ENCODE measurements around the gene HTR2C.
"Not testable (repeated sequence)": the region's sequence is repeated elsewhere in the genome, so short reads cannot be mapped to it uniquely, and the experiment has no call there.

HTR2C gene

DNA sequence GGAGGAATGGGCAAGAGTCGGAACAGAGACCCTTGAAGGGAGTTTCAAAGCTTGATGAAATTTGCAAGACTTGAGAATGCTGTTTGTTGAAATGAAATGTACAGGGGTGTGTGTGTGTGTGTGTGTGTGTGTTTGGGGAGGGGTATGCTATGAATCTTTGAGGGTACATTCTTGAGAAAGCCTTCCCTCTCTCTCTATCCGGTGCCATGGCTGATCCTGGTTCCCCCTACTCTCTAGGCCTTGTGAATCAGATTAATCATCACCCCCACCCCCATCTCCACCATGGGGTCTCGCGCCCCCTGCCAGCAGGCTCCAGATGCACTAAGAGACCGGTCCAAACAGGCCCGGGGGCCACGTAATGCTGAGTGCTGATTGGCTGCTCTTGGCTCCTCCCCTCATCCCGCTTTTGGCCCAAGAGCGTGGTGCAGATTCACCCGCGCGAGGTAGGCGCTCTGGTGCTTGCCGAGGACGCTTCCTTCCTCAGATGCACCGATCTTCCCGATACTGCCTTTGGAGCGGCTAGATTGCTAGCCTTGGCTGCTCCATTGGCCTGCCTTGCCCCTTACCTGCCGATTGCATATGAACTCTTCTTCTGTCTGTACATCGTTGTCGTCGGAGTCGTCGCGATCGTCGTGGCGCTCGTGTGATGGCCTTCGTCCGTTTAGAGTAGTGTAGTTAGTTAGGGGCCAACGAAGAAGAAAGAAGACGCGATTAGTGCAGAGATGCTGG, at the start of gene HTR2C:
HTR2C (plus strand) TSS at position 441 of the 729 bp plus-strand sequence. CDS start 142,851 bp downstream, outside the sequence.
- no peak for DNase-seq

DNA sequence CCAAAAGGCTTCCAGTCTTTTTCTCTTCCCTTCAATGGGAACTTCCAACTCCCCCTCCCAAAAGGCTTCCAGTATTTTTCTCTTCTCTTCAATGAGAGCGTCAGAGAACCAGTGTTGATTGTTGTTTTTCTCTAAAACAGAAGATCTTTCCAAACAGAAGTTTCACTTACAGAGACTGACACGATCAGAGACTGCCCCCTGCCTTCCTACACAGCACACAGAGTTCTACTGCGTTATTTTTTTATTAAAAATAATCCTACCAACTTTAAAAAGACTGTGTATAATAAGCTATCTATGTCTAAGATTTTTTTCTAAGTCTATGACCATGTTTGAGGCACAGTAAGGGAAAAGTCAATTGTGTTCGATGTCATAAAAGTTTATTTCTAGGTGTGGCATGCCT, 3.5 kb upstream of the HTR2C start:
- DNase-seq = no peak

DNA sequence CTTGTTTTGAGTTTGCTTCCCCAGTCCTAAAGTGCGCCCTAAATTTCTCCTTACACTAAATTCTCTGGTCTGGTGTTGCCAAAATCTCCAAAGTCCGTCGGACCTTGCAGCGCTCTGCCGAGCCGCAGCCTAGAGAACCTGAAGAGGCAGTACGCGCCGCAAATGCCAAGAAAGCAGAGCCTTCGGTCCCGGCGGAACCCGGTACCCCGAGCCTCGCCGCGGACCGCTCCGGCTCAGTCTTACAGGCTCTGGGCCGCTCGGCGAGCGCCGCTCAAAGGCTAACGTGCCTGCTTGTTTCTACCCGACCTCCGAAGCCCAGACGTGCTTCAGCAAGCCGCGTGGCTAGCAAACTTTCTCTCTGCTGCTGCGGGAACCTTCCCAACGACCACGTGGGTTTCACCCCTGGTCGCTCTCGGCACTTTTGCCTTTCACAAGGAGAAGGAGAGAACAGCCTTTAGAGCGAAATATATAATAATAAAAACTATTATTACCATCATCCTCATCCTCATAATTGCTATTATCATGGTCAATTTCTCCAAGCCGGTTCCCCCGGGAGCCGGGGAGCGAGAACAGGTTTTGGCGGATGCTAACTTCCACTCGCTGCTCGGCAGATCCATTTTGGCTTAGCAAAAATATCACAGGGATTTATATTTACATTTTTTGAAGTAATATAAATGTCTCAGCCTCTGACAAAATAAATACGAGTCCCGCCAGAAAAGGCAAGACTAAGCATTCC, 2.2 kb upstream of the HTR2C start:
- no peak for DNase-seq

DNA sequence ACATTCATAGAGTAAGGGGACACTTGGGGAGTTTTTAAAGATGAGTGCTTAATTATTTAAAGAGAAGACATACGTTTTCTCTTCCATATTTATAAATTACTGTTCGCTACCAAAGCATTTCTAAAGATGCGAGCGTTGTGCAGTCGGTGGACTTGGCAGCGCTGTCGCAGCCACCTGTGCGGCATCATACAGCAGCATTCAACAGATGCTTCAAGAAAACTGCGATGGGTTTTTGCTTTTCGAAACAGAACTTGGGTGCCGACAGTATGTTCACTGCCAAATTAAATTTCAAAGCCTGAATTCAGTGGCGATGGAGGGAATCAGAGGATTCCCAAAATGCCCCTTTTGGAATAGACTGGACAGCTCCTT, 1.6 kb upstream of the HTR2C start:
- DNase-seq = no peak

DNA sequence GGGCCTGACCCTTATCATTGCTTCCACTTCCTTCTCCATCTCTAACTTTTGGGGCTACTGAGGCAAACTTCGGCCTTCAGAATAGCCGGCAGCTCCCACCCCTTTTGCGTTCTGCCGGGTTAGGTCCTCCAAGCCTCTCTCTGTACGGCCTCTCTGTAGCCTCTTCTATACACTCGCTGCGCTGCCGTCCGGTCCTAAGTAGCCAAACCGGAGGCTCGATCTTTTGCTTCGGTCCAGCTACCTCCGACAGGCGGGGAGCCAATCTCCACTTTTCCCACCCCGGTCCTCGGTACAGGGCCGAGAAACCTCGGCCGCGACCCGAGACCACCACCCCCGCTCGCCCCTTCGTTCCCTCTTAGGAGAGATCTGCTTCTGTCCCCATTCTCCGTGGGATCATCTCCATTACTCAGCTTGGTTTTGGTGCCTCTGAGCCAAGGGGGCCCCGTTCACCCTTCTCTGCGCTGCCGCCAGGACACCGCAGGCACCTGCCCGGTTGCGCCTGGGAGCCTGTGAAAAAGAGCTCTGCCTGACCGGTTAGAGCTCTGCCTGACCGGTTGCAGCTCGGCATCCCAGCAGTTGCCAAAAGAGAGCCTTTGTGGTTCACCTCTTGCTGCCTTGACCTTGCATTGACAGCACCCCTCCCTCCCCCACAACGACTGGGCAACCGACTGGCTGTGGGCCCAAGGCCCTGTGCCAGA, 1.0 kb upstream of the HTR2C start:
- no peak for DNase-seq

DNA sequence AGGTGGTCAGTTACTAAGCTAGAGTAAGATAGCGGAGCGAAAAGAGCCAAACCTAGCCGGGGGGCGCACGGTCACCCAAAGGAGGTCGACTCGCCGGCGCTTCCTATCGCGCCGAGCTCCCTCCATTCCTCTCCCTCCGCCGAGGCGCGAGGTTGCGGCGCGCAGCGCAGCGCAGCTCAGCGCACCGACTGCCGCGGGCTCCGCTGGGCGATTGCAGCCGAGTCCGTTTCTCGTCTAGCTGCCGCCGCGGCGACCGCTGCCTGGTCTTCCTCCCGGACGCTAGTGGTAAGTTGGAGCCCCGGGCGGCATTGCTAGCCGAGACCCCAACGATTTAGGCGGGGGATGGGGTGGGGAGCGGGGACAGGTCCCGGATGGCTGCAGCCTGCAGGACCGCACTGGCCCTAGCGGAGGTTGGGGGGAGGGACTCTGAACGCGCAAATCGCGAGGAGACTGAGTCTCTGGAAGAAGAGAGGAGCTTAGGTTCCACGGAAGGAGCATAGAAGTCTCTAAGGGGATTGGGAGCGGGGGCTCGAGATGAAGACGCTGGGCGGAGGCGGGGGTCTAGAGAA, 573 bp downstream of the HTR2C start:
- DNase-seq = no peak

DNA sequence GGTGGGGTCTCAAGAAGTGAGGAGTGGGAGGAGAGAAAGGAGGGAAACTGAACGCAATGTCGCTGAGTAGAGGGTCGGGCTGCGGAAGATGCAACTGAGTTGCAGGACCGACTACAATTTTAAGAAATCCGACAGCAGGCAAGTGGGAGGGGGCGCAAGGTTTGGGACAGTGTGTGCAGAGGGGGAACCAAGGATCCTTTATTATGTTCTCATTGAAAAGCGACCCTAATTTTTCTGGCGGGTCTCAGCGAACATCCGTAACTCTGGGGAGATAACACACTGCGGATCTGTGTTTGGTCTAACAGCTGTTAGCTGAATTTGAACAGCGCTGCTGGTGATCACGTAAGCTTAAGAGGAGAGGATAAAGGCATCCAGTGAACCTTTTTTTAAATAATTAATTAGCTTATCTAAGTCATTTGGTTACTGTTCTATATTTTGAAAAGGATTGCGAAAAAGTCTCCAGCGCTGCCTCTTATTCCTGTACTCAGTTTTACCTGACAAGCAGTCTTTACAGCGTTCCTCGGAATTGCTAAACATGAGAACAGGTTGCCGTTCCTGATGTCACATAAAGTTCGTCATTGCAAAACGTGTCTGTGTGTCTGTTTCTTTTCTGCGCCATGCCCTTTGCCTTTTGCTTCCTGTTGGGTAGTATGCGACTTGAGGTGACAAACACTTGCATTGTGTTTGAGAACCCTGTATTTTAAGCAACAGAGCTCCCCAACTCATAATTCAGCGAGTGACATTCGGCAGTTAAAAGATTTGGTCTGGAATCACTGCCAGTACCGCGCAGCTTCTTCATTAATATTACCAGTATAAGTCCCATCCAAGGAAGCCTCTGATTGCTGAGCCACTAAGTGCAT, 1.3 kb downstream of the HTR2C start:
- DNase-seq = no peak

DNA sequence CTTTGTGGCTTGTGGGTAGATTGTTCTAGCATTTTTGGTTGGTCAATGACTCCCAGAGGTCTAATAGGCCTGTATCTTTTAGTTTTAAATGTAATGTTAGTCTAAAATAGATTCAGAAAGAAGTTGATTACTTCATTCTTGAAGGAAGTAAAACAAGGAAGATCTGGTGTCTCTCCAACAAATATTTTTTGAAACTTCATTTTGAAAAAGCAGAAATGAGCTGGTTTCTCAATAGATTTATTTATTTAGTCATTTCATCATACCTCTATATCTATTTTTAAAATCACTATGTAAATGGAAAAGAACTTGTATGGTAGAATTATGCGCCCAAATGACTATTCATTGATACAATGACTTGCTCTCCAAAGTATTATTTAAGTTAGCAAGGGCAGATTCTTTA, 7.2 kb downstream of the HTR2C start:
- DNase-seq = no peak

DNA sequence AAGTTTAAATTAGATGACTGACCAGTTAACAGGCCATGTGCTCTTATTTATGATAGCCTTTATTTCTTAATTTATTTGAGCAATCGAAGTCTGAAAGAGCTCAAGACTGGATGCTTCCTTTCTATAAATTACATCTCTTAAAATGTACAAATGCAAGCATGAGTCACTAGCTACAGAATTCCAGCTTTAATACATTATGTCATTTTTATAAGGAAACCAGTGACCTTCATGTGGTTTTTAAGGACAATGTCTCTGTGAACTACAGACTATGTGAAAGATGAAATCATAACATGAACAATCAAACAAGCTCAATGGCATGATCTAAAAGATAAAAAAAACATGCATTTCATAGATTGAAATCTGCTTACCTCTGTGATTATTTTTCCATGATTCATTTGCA, 15.4 kb downstream of the HTR2C start:
- DNase-seq = no peak

DNA sequence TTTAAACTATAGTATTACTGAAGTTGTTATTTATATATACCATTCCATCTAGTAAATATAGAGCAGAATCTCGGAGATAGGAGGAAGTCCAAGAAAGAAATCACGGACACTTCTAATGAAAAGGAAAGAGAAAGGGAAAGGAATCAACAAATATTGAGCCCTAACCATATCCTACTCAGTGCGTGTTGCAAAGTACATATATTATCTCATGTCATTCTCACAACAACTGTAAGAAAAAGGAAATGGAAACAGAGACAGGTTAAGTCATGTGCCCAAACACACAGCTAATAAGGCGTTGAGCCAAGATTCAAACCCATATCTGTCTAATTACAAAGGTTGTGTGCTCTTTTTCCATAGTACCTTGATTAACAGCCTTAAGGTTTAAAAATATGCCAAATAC, 16.0 kb downstream of the HTR2C start:
- no peak for DNase-seq

DNA sequence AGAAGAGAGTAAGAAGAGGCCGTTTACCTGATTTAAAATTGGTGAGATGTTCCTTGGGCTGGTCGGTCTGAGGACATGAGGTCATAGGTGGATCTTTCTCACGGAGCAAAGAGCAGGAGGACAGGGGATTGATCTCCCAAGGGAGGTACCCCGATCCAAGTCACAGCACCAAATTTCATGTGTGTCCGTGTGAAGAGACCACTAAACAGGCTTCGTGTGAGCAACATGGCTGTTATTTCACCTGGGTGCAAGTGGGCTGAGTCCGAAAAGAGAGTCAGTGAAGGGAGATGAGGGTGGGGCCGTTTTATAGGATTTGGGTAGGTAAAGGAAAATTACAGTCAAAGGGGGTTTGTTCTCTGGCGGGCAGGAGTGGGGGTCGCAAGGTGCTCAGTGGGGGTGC, 22.7 kb downstream of the HTR2C start:
- not testable (repeated sequence) for DNase-seq

DNA sequence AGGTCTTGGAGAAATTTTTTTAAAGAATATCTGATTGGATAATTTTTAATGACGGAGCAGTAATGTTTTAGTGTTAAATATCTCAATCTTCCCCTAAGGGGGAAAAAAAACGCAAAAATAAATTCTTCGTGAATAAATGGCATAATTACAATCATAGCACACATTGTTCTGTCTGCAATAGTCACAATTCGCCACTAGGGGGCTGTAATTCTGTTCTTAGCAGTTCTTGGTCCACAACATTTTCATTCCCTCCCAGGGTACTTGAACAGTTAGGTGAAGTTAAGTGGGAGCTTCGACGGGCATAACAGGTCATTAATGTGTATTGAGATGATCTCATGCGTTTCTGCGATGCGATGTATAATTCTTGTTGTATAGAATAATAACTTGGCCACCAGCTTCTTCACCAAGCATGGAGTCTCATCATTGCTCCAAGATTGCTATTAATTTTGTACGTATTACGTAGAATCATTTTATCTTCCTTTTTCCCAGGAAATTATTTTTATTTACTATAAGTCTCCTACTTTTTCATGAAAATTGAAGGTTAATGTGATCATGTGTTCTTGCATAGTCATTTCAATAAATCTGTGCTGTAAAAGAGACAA, 27.2 kb downstream of the HTR2C start:
- peak; percentile 34 for DNase-seq

DNA sequence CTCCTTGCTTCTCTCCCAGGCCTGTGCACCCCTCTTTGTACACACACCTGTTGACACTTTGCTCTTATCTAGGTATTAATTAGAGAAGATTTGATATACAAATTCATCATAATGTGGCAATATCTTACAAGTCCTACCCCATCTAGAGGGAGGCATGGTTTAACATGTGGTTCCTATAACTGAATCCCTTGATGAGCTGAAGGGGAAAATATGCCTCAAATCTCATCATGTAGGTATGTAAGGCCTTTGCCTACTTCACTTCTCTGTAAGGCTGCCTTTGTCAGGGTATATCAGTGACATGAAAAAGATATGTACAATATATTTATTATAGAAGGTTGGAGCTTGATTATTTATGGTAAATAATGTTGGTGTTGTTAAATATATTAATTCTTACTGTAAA, 31.9 kb downstream of the HTR2C start:
- DNase-seq = no peak

DNA sequence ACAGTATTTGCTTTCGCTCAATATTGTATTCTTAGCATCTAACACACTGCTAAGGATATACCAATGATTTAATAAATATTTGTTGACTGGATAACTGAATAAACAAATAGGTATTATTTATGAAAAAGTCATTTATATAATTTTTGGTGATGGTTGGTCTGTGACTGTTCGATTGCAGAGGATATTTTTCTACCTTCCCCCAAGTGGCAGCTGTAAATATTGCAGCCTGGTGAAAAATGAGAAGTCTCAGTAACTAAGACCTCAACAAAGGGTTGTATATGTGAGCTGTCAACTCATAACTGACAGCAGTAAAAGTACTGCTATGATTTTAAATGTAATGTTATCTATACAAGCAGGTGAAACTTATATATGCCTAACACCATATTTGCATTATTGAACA, 36.0 kb downstream of the HTR2C start:
- DNase-seq = no peak

DNA sequence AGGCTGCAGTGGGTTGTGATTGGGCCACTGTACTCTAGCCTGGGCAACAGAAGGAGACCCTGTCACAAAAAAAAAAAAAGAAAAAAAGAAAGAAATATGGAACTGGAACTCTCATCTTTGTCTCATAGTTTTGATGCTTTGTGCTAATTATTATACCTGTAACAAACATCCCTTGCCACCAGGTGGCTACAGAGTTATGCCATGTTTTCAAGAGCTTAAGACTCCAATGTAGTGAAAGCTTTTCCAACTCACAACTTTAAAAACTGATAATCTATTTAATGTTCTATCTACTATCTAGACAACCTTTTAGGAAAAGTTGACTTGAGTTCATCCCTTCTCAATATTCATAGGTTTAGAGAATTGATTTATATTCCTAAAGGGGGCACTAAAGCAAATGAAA, 42.4 kb downstream of the HTR2C start:
- peak; percentile 1 for DNase-seq

DNA sequence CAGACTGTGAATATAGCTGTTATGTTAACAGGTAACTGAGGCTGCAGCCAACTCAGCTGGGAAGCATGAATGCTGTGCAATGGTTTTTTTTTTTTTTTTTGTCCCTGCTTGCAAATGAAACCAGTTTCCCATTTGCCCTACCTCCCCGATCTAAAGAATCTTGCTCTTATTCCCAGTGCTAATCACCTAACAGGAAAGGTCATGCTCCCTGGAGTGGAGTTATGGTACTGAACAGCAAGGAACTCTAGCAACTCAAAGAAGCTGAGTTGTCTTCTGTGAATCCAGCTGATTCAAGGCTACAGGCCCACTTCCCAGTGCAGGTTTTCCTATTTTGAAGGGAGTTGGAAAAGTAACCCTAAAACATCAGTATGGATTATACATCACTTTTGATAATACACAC, 52.1 kb downstream of the HTR2C start:
- no peak for DNase-seq

DNA sequence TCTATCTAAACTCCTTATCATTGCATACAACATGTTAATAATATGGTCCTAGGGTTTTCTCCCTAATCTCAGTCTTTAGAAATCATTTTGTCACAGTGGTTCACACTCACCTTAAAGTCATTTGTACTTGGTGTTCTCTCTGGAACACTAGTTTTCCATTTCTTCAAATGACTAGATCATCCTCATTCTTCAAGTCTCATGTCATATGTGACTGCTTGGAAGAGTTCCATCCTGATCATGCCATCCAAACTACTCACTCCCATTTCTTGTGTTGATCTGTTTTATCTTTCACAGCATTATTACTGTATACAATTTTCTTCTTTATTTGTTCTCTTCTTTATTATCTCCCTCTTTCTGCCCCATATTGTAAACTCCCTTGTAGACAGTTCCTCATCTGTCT, 66.5 kb downstream of the HTR2C start:
- no peak for DNase-seq

DNA sequence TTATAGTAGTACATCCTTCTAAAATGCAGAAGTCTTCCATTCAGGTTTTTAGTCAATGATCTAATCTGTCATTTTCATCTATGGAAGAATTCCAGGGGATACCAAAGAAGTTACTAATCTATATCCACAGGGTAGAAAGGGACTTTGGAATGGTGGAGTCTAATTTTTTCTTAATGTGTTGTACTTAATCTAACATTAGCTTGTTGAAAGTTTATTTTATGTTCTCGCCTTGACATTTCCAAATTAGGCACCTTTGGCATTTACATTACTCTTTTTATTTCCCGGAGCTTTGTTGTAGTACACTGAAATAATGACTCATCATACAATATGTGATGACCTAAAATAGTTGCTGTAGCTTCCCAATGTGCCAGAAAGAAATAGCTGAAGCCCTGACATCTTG, 91.5 kb downstream of the HTR2C start:
- DNase-seq = no peak

DNA sequence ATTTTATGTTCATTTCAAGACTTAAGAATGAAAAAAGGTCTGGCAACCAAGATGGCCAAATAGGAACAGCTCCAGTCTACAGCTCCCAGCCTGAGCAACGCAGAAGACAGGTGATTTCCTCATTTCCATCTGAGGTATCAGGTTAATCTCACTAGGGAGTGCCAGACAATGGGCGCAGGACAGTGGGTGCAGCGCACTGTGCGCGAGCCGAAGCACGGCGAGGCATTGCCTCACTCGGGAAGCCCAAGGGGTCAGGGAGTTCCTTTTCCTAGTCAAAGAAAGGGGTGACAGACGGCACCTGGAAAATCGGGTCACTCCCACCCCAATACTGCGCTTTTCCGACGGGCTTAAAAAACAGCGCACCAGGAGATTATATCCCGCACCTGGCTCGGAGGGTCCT, 116.6 kb downstream of the HTR2C start:
- DNase-seq = not testable (repeated sequence)

DNA sequence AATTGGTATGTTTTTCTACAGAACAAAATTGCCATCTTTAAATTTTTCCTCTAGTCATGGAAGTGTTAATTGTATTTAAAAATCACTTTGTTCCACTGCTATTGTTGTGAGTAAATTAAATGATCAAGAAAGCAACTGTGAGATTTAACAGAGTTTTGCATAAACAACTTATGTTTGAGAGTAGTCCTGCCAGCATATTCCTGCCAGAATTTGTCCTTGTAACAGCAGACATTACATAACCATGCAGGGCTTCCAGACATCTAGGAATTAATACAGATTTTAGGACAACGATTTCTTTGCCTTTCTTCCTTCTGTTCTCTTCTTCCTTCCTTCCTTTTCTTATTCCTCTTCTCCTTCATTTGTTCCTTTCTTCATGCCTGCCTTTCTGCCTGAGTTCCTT, 125.5 kb downstream of the HTR2C start:
- no peak for DNase-seq

DNA sequence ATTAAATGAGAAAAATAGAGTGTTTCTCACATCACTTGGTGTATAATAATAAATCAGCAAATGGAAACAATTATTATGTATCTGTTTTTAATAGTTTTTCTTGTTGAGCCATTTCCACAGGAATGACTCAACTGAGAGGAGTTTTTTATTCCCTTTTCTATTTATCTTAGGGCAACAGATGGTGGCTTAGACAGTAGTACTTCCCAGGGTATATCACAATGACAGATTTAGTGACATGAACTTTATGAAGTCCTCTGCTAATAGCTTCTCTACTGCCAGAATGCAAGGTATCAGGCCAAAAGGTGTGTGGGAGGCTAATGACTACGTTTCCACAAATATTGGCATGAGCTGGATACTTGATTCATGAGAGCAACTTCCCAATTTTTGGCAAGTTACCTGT, 126.7 kb downstream of the HTR2C start:
- no peak for DNase-seq

DNA sequence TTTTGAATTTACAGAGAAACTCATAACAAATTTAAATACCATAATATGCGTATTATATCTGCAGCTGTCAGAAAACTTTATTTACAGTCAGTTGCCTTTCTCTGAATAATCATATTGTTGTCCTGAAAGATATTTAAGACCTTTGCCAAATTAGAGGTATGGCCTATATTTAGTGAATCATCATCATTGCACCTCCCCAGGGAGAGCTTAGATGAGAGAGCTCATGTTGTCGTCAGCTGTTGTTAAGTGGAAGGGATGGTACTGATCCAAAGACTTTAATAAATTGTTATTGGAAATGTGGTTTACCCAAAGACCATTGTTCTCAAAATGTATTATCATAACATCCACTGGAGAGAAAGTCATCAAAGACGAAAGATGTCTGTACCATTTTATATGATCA, 128.6 kb downstream of the HTR2C start:
- DNase-seq = no peak
